GM23248 (cell line): Measurements from ENCODE around the gene IL1F10. TPM values are rescaled to one million over a fixed set of nuclear protein-coding genes. Genes with fewer than 3 reads are reported as not detected.
"Not testable (repeated sequence)": the region's sequence is repeated elsewhere in the genome, so short reads cannot be mapped to it uniquely, and the experiment has no call there.

Source experiments
- DNase-seq: peaks from one replicate; pipeline ENCODE4 v3.0.0-alpha.2; 2015
- H2AFZ ChIP-seq: fragments of 200-600 bp; sonication (generic); 2 replicates; pipeline ENCODE4 v1.6.1; 2016; ENCODE audit warnings: antibody characterized with exemption
- H3F3A ChIP-seq: fragments of 200-600 bp; sonication (generic); 2 replicates; pipeline ENCODE4 v1.6.1; 2016; ENCODE audit warnings: mild to moderate bottlenecking, antibody characterized with exemption, mixed run types; ENCODE audit not compliant: insufficient read depth
- H3K27ac ChIP-seq: fragments of 200-600 bp; sonication (generic); 2 replicates; pipeline ENCODE4 v1.5.1; 2016; ENCODE audit warnings: mild to moderate bottlenecking
- H3K27me3 ChIP-seq: fragments of 200-600 bp; sonication (generic); replicated peaks from 2 replicates; pipeline ENCODE4 v1.6.1; 2016; ENCODE audit warnings: mild to moderate bottlenecking; ENCODE audit not compliant: insufficient read depth
- H3K36me3 ChIP-seq: fragments of 200-600 bp; sonication (generic); 2 replicates; pipeline ENCODE4 v1.6.1; 2016; ENCODE audit warnings: low read depth, mild to moderate bottlenecking
- H3K4me1 ChIP-seq: fragments of 200-600 bp; sonication (generic); 2 replicates; pipeline ENCODE4 v1.6.1; 2016; ENCODE audit warnings: mild to moderate bottlenecking; ENCODE audit not compliant: insufficient read depth
- H3K4me2 ChIP-seq: fragments of 200-600 bp; sonication (generic); one replicate; pipeline ENCODE4 v1.6.1; 2016; ENCODE audit warnings: mild to moderate bottlenecking; ENCODE audit not compliant: unreplicated experiment
- H3K4me3 ChIP-seq: fragments of 200-600 bp; sonication (generic); 2 replicates; pipeline ENCODE4 v1.5.1; 2016; ENCODE audit warnings: mild to moderate bottlenecking
- H3K79me2 ChIP-seq: fragments of 200-600 bp; sonication (generic); 2 replicates; pipeline ENCODE4 v1.6.1; 2016; ENCODE audit warnings: mild to moderate bottlenecking; ENCODE audit not compliant: insufficient read depth
- H3K9ac ChIP-seq: fragments of 200-600 bp; sonication (generic); 2 replicates; pipeline ENCODE4 v1.6.1; 2016; ENCODE audit warnings: mild to moderate bottlenecking
- H3K9me2 ChIP-seq: fragments of 200-600 bp; sonication (generic); 2 replicates; pipeline ENCODE4 v1.6.1; 2016; ENCODE audit warnings: mixed run types, mild to moderate bottlenecking, moderate library complexity; ENCODE audit not compliant: insufficient read depth
- H3K9me3 ChIP-seq: fragments of 200-600 bp; sonication (generic); one replicate; pipeline ENCODE4 v1.6.1; 2017; ENCODE audit warnings: low read depth
- H4K20me1 ChIP-seq: fragments of 200-600 bp; sonication (generic); 2 replicates; pipeline ENCODE4 v1.6.0; 2016; ENCODE audit not compliant: insufficient read depth
- EZH2 ChIP-seq: fragments of 200-600 bp; sonication (generic); IDR thresholded peaks from 2 replicates; pipeline ENCODE4 v1.6.1; 2018; ENCODE audit warnings: antibody characterized with exemption, mild to moderate bottlenecking; ENCODE audit not compliant: insufficient read depth, poor library complexity, severe bottlenecking
- EZH2phosphoT487 ChIP-seq: fragments of 200-600 bp; sonication (generic); IDR thresholded peaks from 2 replicates; pipeline ENCODE4 v1.6.1; 2018; ENCODE audit warnings: antibody characterized with exemption, moderate library complexity, mild to moderate bottlenecking, low read depth; ENCODE audit not compliant: insufficient read depth
- WGBS, 2 experiments: methylation state at CpG; one replicate each; pipeline ENCODE4 v1.1.6; 2015 to 2017; ENCODE audit warnings: low lambda C conversion rate in 2 of 2, low coverage in 1 of 2; ENCODE audit errors: missing lambda C conversion rate in 2 of 2; 5-methylcytosine and 5-hydroxymethylcytosine counted together
- in situ Hi-C: fragments of 300-500 bp; cut with MboI; formaldehyde crosslinking; loops from 2 replicates; pipeline ENCODE4 v1.15.0; 2020
- polyA plus RNA-seq: library from polyadenylated mRNA; unstranded; fragments of >200 nt; fragmentation: Nextera tagmentation; extraction: Ambion mirVana; gene quantifications from 2 replicates; pipeline ENCODE4 v1.2.1, GENCODE V29; 2016
- total RNA-seq: library from RNA; depleted of rRNA; stranded (reverse); fragments of >200 nt; shearing (Covaris generic); gene quantifications from 2 replicates; pipeline ENCODE4 v1.2.3, GENCODE V29; 2014

IL1F10 gene
- total and polyA plus RNA-seq, 2 experiments from 2014 or later, result not detected

- Histone ChIP-seq H3K9me2 (no peaks in the 10 kb centered on the region), H2AFZ (no peak overlapping the region), H3K9me3 (no peaks in the 10 kb centered on the region), H3K4me3 (no peak overlapping the region), H3K4me1 (no peaks in the 10 kb centered on the region), H4K20me1 (no peaks in the 10 kb centered on the region), H3K27ac (no peak overlapping the region), H3K36me3 (no peaks in the 10 kb centered on the region), H3K79me2 (no peaks in the 10 kb centered on the region), H3K27me3 (peaks cover 41% of the 10 kb centered on the region; the same call in 1 of the 2 replicates), H3K9ac (no peak overlapping the region), H3K4me2 (no peak overlapping the region), H3F3A (no peaks in the 10 kb centered on the region)
- no peak for DNase-seq
- 10% methylated on average over 2 of the region's 2 CpGs for WGBS, 2 experiments
- TF ChIP-seq EZH2 (no peak), EZH2phosphoT487 (no peak)
- in situ Hi-C loops, result no loop called here
Observed at GRCh38 chr2:113093613-113093977, 25.8 kb downstream of the IL1F10 start.

- H3K9ac ChIP-seq, H3F3A ChIP-seq, H3K4me3 ChIP-seq, H3K9me2 ChIP-seq, in situ Hi-C loops, H4K20me1 ChIP-seq, H3K9me3 ChIP-seq, H3K4me2 ChIP-seq, H3K4me1 ChIP-seq, DNase-seq, H3K79me2 ChIP-seq, H2AFZ ChIP-seq, H3K27ac ChIP-seq, H3K36me3 ChIP-seq: not testable (repeated sequence)
- H3K27me3 ChIP-seq, result peaks cover 28% of the 10 kb centered on the region; the same call in 1 of the 2 replicates
- 74 to 75% methylated on average over 11 to 14 of the region's 14 CpGs for WGBS, 2 experiments
Observed at GRCh38 chr2:113096306-113096705, 28.5 kb downstream of the IL1F10 start.

- in situ Hi-C loops, H3K4me1 ChIP-seq: not testable (repeated sequence)
Observed at GRCh38 chr2:113096842-113097618, 29.3 kb downstream of the IL1F10 start.

GRCh38 chr2:113098041-113098440 lies 30.3 kb downstream of the IL1F10 start:
- H3K27ac ChIP-seq, result no peak overlapping the region
- H3K9me3 ChIP-seq, result no peaks in the 10 kb centered on the region
- no peak overlapping the region for H3K9ac ChIP-seq
- peaks cover 24% of the 10 kb centered on the region; the same call in 1 of the 2 replicates for H3K27me3 ChIP-seq
- H2AFZ ChIP-seq, result no peak overlapping the region
- no peaks in the 10 kb centered on the region for H3F3A ChIP-seq
- no peaks in the 10 kb centered on the region for H3K79me2 ChIP-seq
- in situ Hi-C loops, result no loop called here
- H3K4me2 ChIP-seq, result no peak overlapping the region
- no peaks in the 10 kb centered on the region for H3K36me3 ChIP-seq
- H3K4me1 ChIP-seq, result no peaks in the 10 kb centered on the region
- H4K20me1 ChIP-seq, result no peaks in the 10 kb centered on the region
- DNase-seq, result no peak
- WGBS, 2 experiments, result 62 to 63% methylated on average over 4 of the region's 4 CpGs
- no peaks in the 10 kb centered on the region for H3K9me2 ChIP-seq
- H3K4me3 ChIP-seq, result no peak overlapping the region
- TF ChIP-seq EZH2phosphoT487 (no peak), EZH2 (no peak)

More at GRCh38 chr2:113096842-113097618, 29.3 kb downstream of the IL1F10 start:
- H3K27me3 ChIP-seq, result peaks cover 26% of the 10 kb centered on the region; the same call in 1 of the 2 replicates
- not testable (repeated sequence) for H3K9me3 ChIP-seq, H4K20me1 ChIP-seq, H3K4me2 ChIP-seq, DNase-seq, H3K9me2 ChIP-seq, H3K79me2 ChIP-seq, H2AFZ ChIP-seq, H3F3A ChIP-seq, H3K27ac ChIP-seq, H3K36me3 ChIP-seq, H3K9ac ChIP-seq, H3K4me3 ChIP-seq
- 8 to 29% methylated on average over 2 of the region's 2 CpGs for WGBS, 2 experiments

- WGBS, 2 experiments, result 83% methylated on average over 6 of the region's 6 CpGs
- TF ChIP-seq EZH2phosphoT487, result no peak
- no peak for TF ChIP-seq EZH2
- Histone ChIP-seq H2AFZ (no peak overlapping the region), H3K4me2 (no peak overlapping the region), H3K9ac (no peak overlapping the region), H3K36me3 (no peaks in the 10 kb centered on the region), H3K27ac (no peak overlapping the region), H4K20me1 (no peaks in the 10 kb centered on the region), H3F3A (peaks cover 2% of the 10 kb centered on the region), H3K4me1 (no peaks in the 10 kb centered on the region), H3K27me3 (peaks cover 19% of the 10 kb centered on the region; the same call in 1 of the 2 replicates), H3K9me3 (no peaks in the 10 kb centered on the region), H3K9me2 (0 out of 2 replicates have a peak, but pooled peaks cover 3% of the 10 kb centered on the region), H3K79me2 (no peaks in the 10 kb centered on the region), H3K4me3 (no peak overlapping the region)
- in situ Hi-C loops, result no loop called here
- DNase-seq, result no peak
Observed at GRCh38 chr2:113098532-113098931, 30.8 kb downstream of the IL1F10 start.
